ENCODE data around the gene USE1.
A peak's percentile ranks its signal among the peaks of the same experiment; 100 is the strongest.

The USE1 gene

GRCh38 chr19:17259934-17260333, 44.8 kb downstream of the USE1 start:
- no peak for TF ChIP-seq CTCF (IDR thresholded peaks at IDR 0.05)

GRCh38 chr19:17260842-17261325, 45.7 kb downstream of the USE1 start:
- Histone ChIP-seq H3K9me3 (no peaks in the 10 kb centered on the region), H3K27ac (no peak overlapping the region), H3K27me3 (no peaks in the 10 kb centered on the region), H3K4me1 (ENCODE audit: control insufficient read depth in 1 of 2, insufficient read depth in 1 of 2, low read depth in 1 of 2, low read length in 1 of 2) (peaks cover 3 to 4% of the 10 kb centered on the region in 2 experiments), H3K36me3 (no peaks in the 10 kb centered on the region), H3K4me3 (ENCODE audit: low read depth in 1 of 2, low read length in 1 of 2) (no peak overlapping the region)
- peak; percentile 94 for TF ChIP-seq CTCF (IDR thresholded peaks at IDR 0.05)

More at GRCh38 chr19:17259934-17260333, 44.8 kb downstream of the USE1 start:
- H3K4me1 ChIP-seq (ENCODE audit: control insufficient read depth in 1 of 2, insufficient read depth in 1 of 2, low read depth in 1 of 2, low read length in 1 of 2), result peaks cover 1 to 4% of the 10 kb centered on the region in 2 experiments
- H3K27ac ChIP-seq, result no peak overlapping the region
- no peaks in the 10 kb centered on the region for H3K27me3 ChIP-seq
- H3K4me3 ChIP-seq (ENCODE audit: low read depth in 1 of 2, low read length in 1 of 2), result no peak overlapping the region
- H3K36me3 ChIP-seq, result no peaks in the 10 kb centered on the region
- H3K9me3 ChIP-seq, result no peaks in the 10 kb centered on the region

GRCh38 chr19:17262557-17262956, 47.4 kb downstream of the USE1 start:
- H3K4me3 ChIP-seq (ENCODE audit: low read depth in 1 of 2, low read length in 1 of 2), result no peak overlapping the region
- H3K27me3 ChIP-seq, result no peaks in the 10 kb centered on the region
- no peak overlapping the region for H3K27ac ChIP-seq
- no peaks in the 10 kb centered on the region for H3K36me3 ChIP-seq
- no peaks in the 10 kb centered on the region for H3K9me3 ChIP-seq
- peaks cover 12 to 14% of the 10 kb centered on the region in 2 experiments for H3K4me1 ChIP-seq (ENCODE audit: control insufficient read depth in 1 of 2, insufficient read depth in 1 of 2, low read depth in 1 of 2, low read length in 1 of 2)
- no peak for TF ChIP-seq CTCF (IDR thresholded peaks at IDR 0.05)

- Histone ChIP-seq H3K27me3 (no peaks in the 10 kb centered on the region), H3K4me3 (ENCODE audit: low read depth in 1 of 2, low read length in 1 of 2) (no peak overlapping the region), H3K4me1 (ENCODE audit: control insufficient read depth in 1 of 2, insufficient read depth in 1 of 2, low read depth in 1 of 2, low read length in 1 of 2) (peaks cover 20 to 21% of the 10 kb centered on the region in 2 experiments), H3K27ac (no peak overlapping the region), H3K9me3 (no peaks in the 10 kb centered on the region), H3K36me3 (no peaks in the 10 kb centered on the region)
- TF ChIP-seq CTCF (IDR thresholded peaks at IDR 0.05), result no peak
These were observed 48.8 kb downstream of the USE1 start for GRCh38 chr19:17263712-17264640.

- Histone ChIP-seq H3K36me3 (no peaks in the 10 kb centered on the region), H3K4me1 (ENCODE audit: control insufficient read depth in 1 of 2, insufficient read depth in 1 of 2, low read depth in 1 of 2, low read length in 1 of 2) (peaks cover 20 to 21% of the 10 kb centered on the region in 2 experiments), H3K9me3 (no peaks in the 10 kb centered on the region), H3K27ac (no peak within 1 kb of the TSS), H3K27me3 (no peaks in the 10 kb centered on the region), H3K4me3 (ENCODE audit: low read depth in 1 of 2, low read length in 1 of 2) (no peak within 1 kb of the TSS)
- TF ChIP-seq CTCF (IDR thresholded peaks at IDR 0.05), result no peak
These were observed 49.5 kb downstream of the USE1 start, which contains the start of gene USHBP1 for GRCh38 chr19:17264641-17264979. Gene USHBP1, minus strand, starts transcription at chr19:17264745. Its CDS starts 446 bp downstream, at chr19:17264299.
